Calu3 (cell line): ENCODE measurements around the gene DNAI2. TPM values are rescaled to one million over a fixed set of nuclear protein-coding genes. Genes with fewer than 3 reads are reported as not detected.

Experiments
- BruUV-seq: library from RNA; stranded (reverse); fragments of 400-500 nt; replicated peaks from 2 replicates; lab custom pipeline; 2021; lab: Mats Ljungman, UMichigan
- CTCF ChIA-PET: fragments of 300-600 bp; sonication (Branson Sonifier 250); formaldehyde crosslinking; loops from one replicate; lab custom pipeline; 2022; ENCODE audit warnings: antibody characterized with exemption; lab: Charles Lee
- DNase-seq: peaks from one replicate; pipeline ENCODE4 v3.0.0; 2022
- H3K27ac Mint-ChIP-seq: one replicate; pipeline ENCODE4 v1.8.0; 2022; ENCODE audit warnings: mixed read lengths; ENCODE audit not compliant: unreplicated experiment
- H3K27me3 Mint-ChIP-seq: one replicate; pipeline ENCODE4 v1.8.0; 2022; ENCODE audit warnings: mixed read lengths; ENCODE audit not compliant: unreplicated experiment
- H3K36me3 Mint-ChIP-seq: one replicate; pipeline ENCODE4 v1.8.0; 2022; ENCODE audit warnings: mild to moderate bottlenecking, moderate library complexity, mixed read lengths; ENCODE audit not compliant: insufficient read depth, unreplicated experiment
- H3K4me1 Mint-ChIP-seq: one replicate; pipeline ENCODE4 v1.8.0; 2022; ENCODE audit warnings: mild to moderate bottlenecking, low read depth, mixed read lengths; ENCODE audit not compliant: unreplicated experiment
- H3K4me3 Mint-ChIP-seq: one replicate; pipeline ENCODE4 v1.8.0; 2022; ENCODE audit warnings: mild to moderate bottlenecking, low read depth, moderate library complexity, mixed read lengths; ENCODE audit not compliant: unreplicated experiment
- H3K9me3 Mint-ChIP-seq: one replicate; pipeline ENCODE4 v1.8.0; 2022; ENCODE audit warnings: low read depth, mixed read lengths; ENCODE audit not compliant: unreplicated experiment
- CTCF ChIP-seq: fragments of 200-600 bp; IDR thresholded peaks from one replicate; pipeline ENCODE4 v1.8.0; 2022; ENCODE audit warnings: antibody characterized with exemption; ENCODE audit not compliant: unreplicated experiment
- intact Hi-C: fragments of 100-400 bp; cut with micrococcal nuclease; formaldehyde crosslinking; loops from one replicate; pipeline ENCODE4 v1.10.0; 2022; ENCODE audit not compliant: unreplicated experiment
- total RNA-seq: library from RNA; stranded (reverse); gene quantifications from 2 replicates; pipeline ENCODE4 v1.2.3, GENCODE V29; 2022

DNAI2 gene
- total RNA-seq, 1 experiment from 2014 or later, result not detected

GRCh38 chr17:74243013-74243755 is 30.9 kb upstream of the DNAI2 start:
- CTCF ChIA-PET, result interaction anchor here (0.7 kb wide), 1 partner anchor 80 kb away, joined by 3 read pairs; no protein-coding TSS in a partner anchor
- no peaks in the 10 kb centered on the region for H3K36me3 Mint-ChIP-seq
- H3K9me3 Mint-ChIP-seq, result no peaks in the 10 kb centered on the region
- no peak for TF ChIP-seq CTCF
- intact Hi-C loops, result no loop called here
- peaks cover 93% of the 10 kb centered on the region for H3K27me3 Mint-ChIP-seq
- H3K4me3 Mint-ChIP-seq, result no peak overlapping the region
- DNase-seq, result no peak
- no peak overlapping the region for H3K27ac Mint-ChIP-seq
- no peaks in the 10 kb centered on the region for H3K4me1 Mint-ChIP-seq
- no TSS peak for BruUV-seq

- DNase-seq, result no peak
- H3K9me3 Mint-ChIP-seq, result no peaks in the 10 kb centered on the region
- no TSS peak for BruUV-seq
- H3K27ac Mint-ChIP-seq, result no peak overlapping the region
- TF ChIP-seq CTCF, result no peak
- H3K36me3 Mint-ChIP-seq, result no peaks in the 10 kb centered on the region
- H3K4me1 Mint-ChIP-seq, result no peaks in the 10 kb centered on the region
- CTCF ChIA-PET, result no interaction called here
- intact Hi-C loops, result no loop called here
- H3K27me3 Mint-ChIP-seq, result peaks cover 97% of the 10 kb centered on the region
- no peak overlapping the region for H3K4me3 Mint-ChIP-seq
These were observed 29.9 kb upstream of the DNAI2 start for GRCh38 chr17:74244128-74244527.

- Mint-ChIP-seq H3K27me3 (peaks cover 97% of the 10 kb centered on the region), H3K36me3 (no peaks in the 10 kb centered on the region), H3K4me1 (no peaks in the 10 kb centered on the region), H3K4me3 (no peak overlapping the region), H3K27ac (no peak overlapping the region), H3K9me3 (no peaks in the 10 kb centered on the region)
- no TSS peak for BruUV-seq
- TF ChIP-seq CTCF, result no peak
- intact Hi-C loops, result no loop called here
- DNase-seq, result no peak
- CTCF ChIA-PET, result no interaction called here
These were observed 29.5 kb upstream of the DNAI2 start for GRCh38 chr17:74244548-74244947.

GRCh38 chr17:74245145-74245831 is 28.7 kb upstream of the DNAI2 start:
- no peak for TF ChIP-seq CTCF
- Mint-ChIP-seq H3K27ac (no peak overlapping the region), H3K27me3 (peaks cover 97% of the 10 kb centered on the region), H3K4me3 (no peak overlapping the region), H3K4me1 (no peaks in the 10 kb centered on the region), H3K9me3 (no peaks in the 10 kb centered on the region), H3K36me3 (no peaks in the 10 kb centered on the region)
- BruUV-seq, result no TSS peak
- intact Hi-C loops, result no loop called here
- no peak for DNase-seq
- CTCF ChIA-PET, result interaction anchor here (0.5 kb wide), 1 partner anchor 118 kb away, joined by 4 read pairs; no protein-coding TSS in a partner anchor
